GM18867 (cell line): ENCODE results near the gene RALGPS2.

Source experiments
- ATAC-seq: cut with Tn5 transposase; IDR thresholded peaks from one replicate; pipeline ENCODE4 v1.9.1; 2021; ENCODE audit warnings: mild to moderate bottlenecking, moderate library complexity; ENCODE audit not compliant: unreplicated experiment

Gene RALGPS2

DNA sequence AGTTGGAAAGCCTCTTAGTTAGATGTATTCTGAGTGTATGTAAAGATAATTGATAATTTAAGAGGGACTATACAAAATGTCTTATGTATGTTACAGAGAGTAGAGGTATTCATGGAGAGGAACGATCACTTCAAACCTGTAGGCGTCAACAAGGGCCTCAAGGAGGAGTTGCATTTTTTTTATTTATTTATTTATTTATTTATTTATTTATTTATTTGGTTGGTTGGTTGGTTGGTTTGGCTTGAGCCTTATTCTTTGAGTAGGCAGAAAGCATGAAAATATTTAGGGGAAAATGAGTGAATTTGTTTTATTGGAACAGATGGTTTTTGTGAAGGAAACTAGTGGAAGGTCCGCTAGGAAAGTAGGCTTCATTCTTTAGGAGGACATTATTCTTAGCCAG is 137.4 kb downstream of the RALGPS2 start:
- ATAC-seq = no peak

GRCh38 chr1:178862864-178863263 is 137.8 kb downstream of the RALGPS2 start:
- ATAC-seq = no peak

GRCh38 chr1:178864326-178864725 is 139.3 kb downstream of the RALGPS2 start:
- peak; percentile 49 for ATAC-seq

- no peak for ATAC-seq
Measured at GRCh38 chr1:178867670-178868069, 142.6 kb downstream of the RALGPS2 start.

DNA sequence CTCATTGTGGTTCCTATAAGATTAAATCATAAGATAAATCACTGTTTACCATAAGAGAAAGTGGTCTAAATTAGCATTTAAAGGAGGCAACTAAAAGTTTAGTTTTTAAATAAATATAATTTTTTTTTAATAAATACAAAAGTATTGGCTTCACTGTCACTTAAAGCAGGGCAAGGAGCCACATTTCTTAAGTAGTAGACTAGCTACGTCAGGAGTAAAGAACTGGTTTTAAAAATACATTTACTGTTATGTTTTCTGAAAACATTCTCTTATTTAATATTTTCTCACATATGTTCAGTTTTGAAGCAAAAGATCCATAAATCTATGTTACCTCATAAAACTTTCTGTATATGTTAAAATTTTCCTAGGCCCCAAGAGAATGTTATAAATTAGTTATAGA is 143.7 kb downstream of the RALGPS2 start:
- no peak for ATAC-seq

DNA sequence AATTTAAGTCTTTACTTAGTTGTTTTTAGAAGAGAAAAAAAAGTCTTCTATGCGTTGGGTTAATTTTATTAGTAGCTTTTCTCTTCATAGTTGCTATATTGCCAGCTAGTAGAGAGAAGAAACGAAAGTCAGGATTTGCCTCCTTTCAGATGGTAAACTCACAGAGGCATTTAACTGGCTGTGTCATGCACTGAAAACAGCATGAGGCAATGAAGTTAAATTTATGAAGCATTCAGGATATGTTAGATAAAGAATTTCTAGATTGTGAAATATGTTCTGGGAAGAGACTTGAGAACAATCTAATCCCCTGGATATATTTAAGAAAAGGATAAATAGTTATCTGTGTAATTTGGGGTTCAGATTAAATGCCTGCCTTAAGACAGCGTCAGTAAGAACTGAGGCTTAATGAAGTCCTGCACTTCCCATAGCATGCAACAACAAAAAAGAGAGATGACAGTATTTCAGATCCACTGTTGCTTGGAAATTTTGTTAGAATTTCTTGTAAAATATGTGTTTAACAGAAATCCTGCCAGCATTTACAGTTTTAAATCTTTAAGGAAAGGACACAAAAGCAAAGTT is 144.2 kb downstream of the RALGPS2 start:
- no peak for ATAC-seq

- no peak for ATAC-seq
Measured at GRCh38 chr1:178870221-178870620, 145.2 kb downstream of the RALGPS2 start.

- ATAC-seq = no peak
Measured at GRCh38 chr1:178870944-178871343, 145.9 kb downstream of the RALGPS2 start, which contains the start of gene ANGPTL1. TSS of gene ANGPTL1 (minus strand) at chr1:178871077. CDS start at chr1:178865776, 5,301 bp downstream.

- no peak for ATAC-seq
Measured at GRCh38 chr1:178871551-178872320, 146.7 kb downstream of the RALGPS2 start.

DNA sequence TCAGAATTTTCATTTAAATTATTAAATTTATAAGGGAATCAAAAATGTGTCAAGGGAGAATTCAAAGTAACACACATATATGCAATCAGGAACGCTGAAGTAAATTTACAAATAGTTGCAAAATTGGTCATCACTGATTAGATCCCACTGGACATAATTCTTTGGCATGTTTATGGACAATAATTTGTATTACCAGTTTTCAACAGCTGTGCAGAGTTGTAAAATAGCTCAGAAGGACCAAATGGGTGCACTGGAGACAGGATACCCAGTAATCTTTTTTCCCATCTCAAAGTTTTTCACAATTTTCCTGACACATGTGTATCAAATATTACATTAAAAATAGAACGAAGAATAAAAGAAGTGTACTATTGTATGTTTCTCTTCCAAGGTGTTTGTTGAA is 149.9 kb downstream of the RALGPS2 start:
- no peak for ATAC-seq

GRCh38 chr1:178875936-178876335 is 150.9 kb downstream of the RALGPS2 start:
- no peak for ATAC-seq

- ATAC-seq = no peak
Measured at GRCh38 chr1:178877896-178878295, 152.9 kb downstream of the RALGPS2 start.

GRCh38 chr1:178881950-178882349 is 156.9 kb downstream of the RALGPS2 start:
- ATAC-seq = no peak

GRCh38 chr1:178885869-178886268 is 160.8 kb downstream of the RALGPS2 start:
- no peak for ATAC-seq

GRCh38 chr1:178886551-178886950 is 161.5 kb downstream of the RALGPS2 start:
- no peak for ATAC-seq

- ATAC-seq = no peak
Measured at GRCh38 chr1:178895928-178896327, 170.9 kb downstream of the RALGPS2 start.

DNA sequence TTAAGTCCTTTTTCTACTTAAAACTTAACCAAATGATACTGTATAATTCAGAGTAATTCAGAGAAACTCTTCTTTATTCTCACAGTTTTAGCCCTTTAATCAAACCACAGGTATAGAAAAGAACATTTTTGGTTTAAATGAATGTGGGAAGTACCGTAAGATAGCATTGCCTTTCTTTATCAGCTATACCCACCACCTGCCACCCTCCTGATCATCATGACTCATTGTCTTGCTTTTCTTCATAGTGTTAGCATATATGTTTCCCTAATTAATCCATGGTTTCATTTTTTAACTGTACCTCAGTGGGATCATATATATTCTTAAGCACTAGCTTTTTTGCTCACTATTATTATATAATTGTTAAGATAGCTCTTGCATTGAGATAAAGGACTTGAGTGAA is 173.4 kb downstream of the RALGPS2 start:
- no peak for ATAC-seq

DNA sequence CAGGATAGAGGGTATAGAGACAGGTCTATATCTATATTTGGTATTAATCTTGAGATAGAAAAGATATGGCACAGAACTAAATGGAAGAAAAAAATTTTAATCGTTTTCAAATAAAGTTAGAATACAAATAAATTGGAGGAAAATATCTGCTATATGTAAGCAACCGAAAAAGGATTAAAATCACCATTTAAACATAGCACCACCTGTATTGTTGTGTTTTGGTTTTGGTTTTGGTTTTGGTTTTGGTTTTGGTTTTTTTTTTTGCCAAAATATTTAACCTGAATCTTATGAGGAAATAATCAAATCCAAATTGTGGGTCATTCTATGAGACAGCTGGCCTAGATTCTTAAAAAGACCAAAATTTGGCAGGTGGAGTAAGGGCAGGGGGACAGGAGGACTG is 174.4 kb downstream of the RALGPS2 start:
- no peak for ATAC-seq

DNA sequence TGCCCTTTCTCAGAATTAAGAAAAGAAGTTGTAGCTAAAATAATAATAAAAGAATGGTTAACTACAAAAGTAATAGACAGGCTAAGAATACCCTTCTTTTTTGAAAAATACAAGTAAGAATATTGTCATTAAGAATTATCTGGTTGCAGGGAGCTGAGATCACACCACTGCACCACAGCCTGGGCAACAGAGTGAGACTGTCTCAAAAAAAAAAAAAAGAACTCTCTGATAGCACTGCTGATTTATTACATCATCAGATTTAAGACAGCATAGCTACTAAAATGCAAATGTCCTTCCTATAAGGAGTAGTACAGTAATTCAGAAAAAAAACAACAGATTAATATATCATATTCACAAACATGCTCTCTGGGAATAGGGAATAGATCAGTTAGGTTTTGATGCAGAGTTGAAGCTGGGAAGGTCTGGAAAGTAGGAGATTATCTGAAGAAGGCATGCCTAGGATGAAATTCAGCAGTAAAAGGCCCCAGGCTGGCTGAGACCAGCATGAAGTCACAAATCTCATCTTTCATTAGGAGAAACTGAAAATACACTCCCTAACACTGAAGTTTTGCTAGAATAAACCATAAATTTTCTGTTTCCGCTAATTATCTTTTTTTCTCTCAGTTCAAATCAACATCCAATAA is 176.6 kb downstream of the RALGPS2 start:
- no peak for ATAC-seq

DNA sequence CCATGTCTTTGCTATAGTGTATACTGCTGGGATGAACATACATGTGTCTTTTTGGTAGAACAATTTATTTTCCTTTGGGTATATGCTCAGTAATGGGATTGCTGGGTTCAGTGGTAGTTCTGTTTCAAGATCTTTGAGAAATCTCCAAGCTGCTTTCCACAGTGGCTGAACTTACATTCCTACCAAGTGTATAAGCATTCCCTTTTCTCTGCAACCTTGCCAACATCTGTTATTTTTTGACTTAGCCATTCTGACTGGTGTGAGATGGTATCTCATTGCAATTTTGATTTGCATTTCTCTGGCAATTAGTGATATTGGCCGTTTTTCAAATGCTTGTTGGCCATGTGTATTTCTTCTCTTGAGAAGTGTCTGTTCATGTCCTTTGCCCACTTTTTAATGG is 183.3 kb downstream of the RALGPS2 start:
- ATAC-seq = no peak

DNA sequence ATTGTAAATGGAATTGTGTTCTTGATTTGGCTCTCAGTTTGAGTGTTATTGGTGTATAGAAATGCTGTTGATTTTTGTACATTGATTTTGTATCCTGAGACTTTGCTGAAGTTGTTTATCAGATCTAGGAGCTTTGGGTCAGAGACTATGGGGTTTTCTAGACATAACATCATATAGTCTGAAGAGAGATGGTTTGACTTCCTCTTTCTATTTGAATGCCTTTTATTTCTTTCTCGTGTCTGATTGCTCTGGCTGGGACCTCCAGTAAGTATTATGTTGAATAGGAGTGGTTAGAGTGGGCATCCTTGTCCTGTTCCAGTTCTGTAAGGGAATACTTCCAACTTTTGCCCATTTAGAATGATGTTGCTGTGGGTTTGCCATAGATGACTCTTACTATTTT is 185.0 kb downstream of the RALGPS2 start:
- no peak for ATAC-seq

DNA sequence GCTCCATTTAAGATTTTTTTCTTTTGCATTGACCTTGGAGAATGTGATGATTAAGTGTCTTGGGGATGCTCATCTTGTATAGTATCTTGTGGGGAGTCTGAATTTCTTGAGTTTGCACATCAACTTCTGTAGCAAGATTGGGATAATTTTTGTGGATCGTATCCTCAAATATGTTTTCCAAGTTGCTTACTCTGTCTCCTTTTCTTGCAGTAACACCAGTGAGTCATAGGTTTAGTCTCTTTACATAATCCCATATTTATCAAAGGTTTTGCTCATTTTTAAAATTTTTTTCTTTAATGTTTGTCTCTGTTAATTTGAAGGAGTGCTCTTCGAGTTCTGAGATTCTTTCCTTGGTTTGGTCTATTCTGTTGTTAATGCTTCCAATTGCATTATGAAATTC is 187.6 kb downstream of the RALGPS2 start:
- no peak for ATAC-seq
